ENCODE measurements around the gene WFDC8. TPM values are rescaled to one million over a fixed set of nuclear protein-coding genes. Genes with fewer than 3 reads are reported as not detected.

Gene WFDC8
- total RNA-seq, 1 experiment from 2014 or later = not detected

DNA sequence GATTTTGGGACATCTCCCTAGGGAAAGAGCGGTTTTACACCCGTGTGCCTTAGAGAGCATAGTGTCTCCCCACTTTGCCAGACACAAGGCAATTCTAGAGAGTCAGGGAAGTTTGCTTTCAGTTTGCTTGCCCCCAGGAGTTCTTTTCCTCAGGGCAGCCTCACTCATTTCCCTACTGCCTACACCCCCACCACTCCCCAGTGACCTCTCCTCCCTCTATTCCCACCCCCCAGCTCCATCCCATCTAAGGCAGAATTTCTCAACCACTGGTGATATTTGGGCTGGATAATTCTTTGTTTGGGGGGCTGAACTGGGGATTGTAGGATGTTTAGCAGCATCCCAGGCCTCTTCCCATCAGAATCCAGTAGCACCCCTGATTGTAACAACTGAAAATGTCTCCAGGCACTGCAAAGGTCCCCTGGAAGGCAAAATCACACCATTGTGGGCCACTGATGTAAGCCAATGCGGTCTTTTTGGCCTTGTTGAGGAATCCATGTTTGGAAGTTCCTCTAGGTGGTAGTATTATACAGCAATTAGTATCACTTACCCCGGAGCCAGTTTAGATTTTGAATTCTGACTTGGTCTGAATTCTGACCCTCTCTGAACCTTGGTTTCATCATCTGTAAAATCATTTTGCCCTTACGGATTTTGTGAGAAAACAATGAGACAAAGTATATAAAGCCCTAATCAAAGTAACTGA lies 33.2 kb downstream of the WFDC8 start:
- ATAC-seq (peak; percentile 86), DNase-seq (peak; percentile 67)
- no peaks in the 10 kb centered on the region for H3K9me3 ChIP-seq (ENCODE audit: low read length)
- no peak overlapping the region for H2AFZ ChIP-seq (ENCODE audit: low read length)
- intact Hi-C loops (cut with micrococcal nuclease) = loop anchor here (1.0 kb wide), 2 partner anchors 46 to 225 kb away; no protein-coding TSS in a partner anchor
- no peaks in the 10 kb centered on the region for H3K4me1 ChIP-seq (ENCODE audit: insufficient read depth, low read length)
- H3K4me3 ChIP-seq (ENCODE audit: low read length) = no peak overlapping the region
- no peaks in the 10 kb centered on the region for H3F3A ChIP-seq (ENCODE audit: low read length, unreplicated experiment)
- POLR2A ChIA-PET (ENCODE audit: unreplicated experiment) = no interaction called here
- no peak overlapping the region for H3K9ac ChIP-seq (ENCODE audit: low read length)
- H3K27me3 ChIP-seq (ENCODE audit: low read length) = peaks cover 46% of the 10 kb centered on the region
- no peak overlapping the region for H3K27ac ChIP-seq (ENCODE audit: low read length)
- H4K20me1 ChIP-seq (ENCODE audit: low read length) = no peaks in the 10 kb centered on the region
- no peaks in the 10 kb centered on the region for H3K36me3 ChIP-seq (ENCODE audit: low read depth, low read length)
- CTCF ChIA-PET = no interaction called here
- H3K4me2 ChIP-seq (ENCODE audit: low read length) = no peak overlapping the region
- no TSS peak for BruUV-seq (replicated peaks)
- TF ChIP-seq CTCF (conservative IDR thresholded peaks at IDR 0.05; ENCODE audit: low read depth, low read length) (peak; percentile 76), EZH2 (IDR thresholded peaks at IDR 0.05; ENCODE audit: low read length, unreplicated experiment) (no peak), EZH2phosphoT487 (IDR thresholded peaks at IDR 0.05; ENCODE audit: borderline replicate concordance, low read length) (no peak)
- no peaks in the 10 kb centered on the region for H3K9me2 ChIP-seq (replicated peaks; ENCODE audit: low read length)
- no peaks in the 10 kb centered on the region for H3K79me2 ChIP-seq (ENCODE audit: low read length)

DNA sequence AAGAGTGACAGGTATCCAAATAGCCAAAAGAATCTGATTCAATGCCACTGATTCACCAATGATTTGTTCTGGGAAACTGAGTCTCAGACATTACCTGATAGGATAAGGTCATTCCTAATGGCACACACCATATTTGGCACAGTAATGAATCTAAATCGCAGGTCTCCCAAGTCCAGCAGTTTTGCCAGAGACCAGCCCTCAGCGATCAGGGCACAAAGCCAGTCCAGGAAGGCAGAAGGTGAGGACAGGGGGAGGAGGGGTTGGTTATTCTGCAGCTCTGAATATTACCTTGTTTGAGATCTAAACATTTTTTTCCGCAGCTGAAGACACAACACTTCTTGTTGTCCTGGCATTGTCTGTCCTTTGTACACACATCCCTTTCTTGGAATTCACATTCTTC lies 33.7 kb downstream of the WFDC8 start:
- Histone ChIP-seq H3K36me3 (ENCODE audit: low read depth, low read length) (no peaks in the 10 kb centered on the region), H2AFZ (ENCODE audit: low read length) (no peak overlapping the region), H3K9ac (ENCODE audit: low read length) (no peak overlapping the region), H3F3A (ENCODE audit: low read length, unreplicated experiment) (no peaks in the 10 kb centered on the region), H4K20me1 (ENCODE audit: low read length) (no peaks in the 10 kb centered on the region), H3K9me2 (replicated peaks; ENCODE audit: low read length) (no peaks in the 10 kb centered on the region), H3K27ac (ENCODE audit: low read length) (no peak overlapping the region), H3K79me2 (ENCODE audit: low read length) (no peaks in the 10 kb centered on the region), H3K4me1 (ENCODE audit: insufficient read depth, low read length) (no peaks in the 10 kb centered on the region), H3K4me2 (ENCODE audit: low read length) (no peak overlapping the region), H3K4me3 (ENCODE audit: low read length) (no peak overlapping the region), H3K27me3 (ENCODE audit: low read length) (peaks cover 46% of the 10 kb centered on the region), H3K9me3 (ENCODE audit: low read length) (no peaks in the 10 kb centered on the region)
- ChIA-PET CTCF (interaction anchor here (0.5 kb wide), 1 partner anchor 19 kb away, joined by 6 read pairs; no protein-coding TSS in a partner anchor), POLR2A (ENCODE audit: unreplicated experiment) (no interaction called here)
- no peak for DNase-seq
- no TSS peak for BruUV-seq (replicated peaks)
- TF ChIP-seq CTCF (conservative IDR thresholded peaks at IDR 0.05; ENCODE audit: low read depth, low read length) (no peak), EZH2 (IDR thresholded peaks at IDR 0.05; ENCODE audit: low read length, unreplicated experiment) (no peak), EZH2phosphoT487 (IDR thresholded peaks at IDR 0.05; ENCODE audit: borderline replicate concordance, low read length) (no peak)
- intact Hi-C loops (cut with micrococcal nuclease) = no loop called here
- ATAC-seq = no peak

GRCh38 chr20:45539382-45539781 lies 39.7 kb downstream of the WFDC8 start, which contains the start of gene WFDC6:
Gene WFDC6 (minus strand): TSS chr20:45539482. CDS start chr20:45539407, 75 bp downstream.
- Histone ChIP-seq H3K9ac (ENCODE audit: low read length) (no peak within 1 kb of the TSS), H3K4me3 (ENCODE audit: low read length) (no peak within 1 kb of the TSS), H3K4me1 (ENCODE audit: insufficient read depth, low read length) (peaks cover 10% of the 10 kb centered on the region; the same call in 1 of the 2 replicates), H3K9me3 (ENCODE audit: low read length) (no peaks in the 10 kb centered on the region), H3F3A (ENCODE audit: low read length, unreplicated experiment) (no peaks in the 10 kb centered on the region), H3K27me3 (ENCODE audit: low read length) (peaks cover 54% of the 10 kb centered on the region), H3K36me3 (ENCODE audit: low read depth, low read length) (no peaks in the 10 kb centered on the region), H3K4me2 (ENCODE audit: low read length) (0 out of 2 replicates have a peak within 1 kb of the TSS, but pooled peaks have one; percentile 8), H3K9me2 (replicated peaks; ENCODE audit: low read length) (no peaks in the 10 kb centered on the region), H3K79me2 (ENCODE audit: low read length) (no peaks in the 10 kb centered on the region), H3K27ac (ENCODE audit: low read length) (no peak within 1 kb of the TSS), H4K20me1 (ENCODE audit: low read length) (no peaks in the 10 kb centered on the region), H2AFZ (ENCODE audit: low read length) (no peak within 1 kb of the TSS)
- intact Hi-C loops (cut with micrococcal nuclease) = no loop called here
- POLR2A ChIA-PET (ENCODE audit: unreplicated experiment) = no interaction called here
- ATAC-seq (no peak), DNase-seq (no peak)
- BruUV-seq (replicated peaks) = no TSS peak
- no peak for TF ChIP-seq EZH2 (IDR thresholded peaks at IDR 0.05; ENCODE audit: low read length, unreplicated experiment)
- TF ChIP-seq EZH2phosphoT487 (IDR thresholded peaks at IDR 0.05; ENCODE audit: borderline replicate concordance, low read length) = no peak
- no peak for TF ChIP-seq CTCF (conservative IDR thresholded peaks at IDR 0.05; ENCODE audit: low read depth, low read length)
- CTCF ChIA-PET = interaction anchor here (0.6 kb wide), 1 partner anchor 8 kb away, joined by 3 read pairs; no protein-coding TSS in a partner anchor
